IgD-negative memory B cell (primary cell): ENCODE results near the gene PCDHB1. TPM values are rescaled to one million over a fixed set of nuclear protein-coding genes. Genes with fewer than 3 reads are reported as not detected.

Experiments used
- H3K27ac Mint-ChIP-seq, 3 donors: one replicate each; pipeline ENCODE4 v1.8.0; 2020 to 2022; ENCODE audit warnings: mild to moderate bottlenecking in 3 of 3, mixed read lengths in 3 of 3, moderate library complexity in 1 of 3
- H3K27me3 Mint-ChIP-seq: one replicate; pipeline ENCODE4 v1.8.0; 2021; ENCODE audit warnings: mixed read lengths
- H3K36me3 Mint-ChIP-seq: one replicate; pipeline ENCODE4 v1.8.0; 2020; ENCODE audit warnings: mild to moderate bottlenecking, mixed read lengths
- H3K4me1 Mint-ChIP-seq, 3 donors: one replicate each; pipeline ENCODE4 v1.8.0; 2020 to 2022; ENCODE audit warnings: mixed read lengths in 3 of 3, mild to moderate bottlenecking in 1 of 3
- H3K4me3 Mint-ChIP-seq, 4 donors: one replicate each; pipeline ENCODE4 v1.8.0; 2020 to 2022; ENCODE audit warnings: mild to moderate bottlenecking in 4 of 4, mixed read lengths in 4 of 4, moderate library complexity in 3 of 4
- H3K9me3 Mint-ChIP-seq, 3 donors: one replicate each; pipeline ENCODE4 v1.8.0; 2020 to 2021; ENCODE audit warnings: mixed read lengths in 3 of 3, mild to moderate bottlenecking in 1 of 3
- polyA plus RNA-seq: library from polyadenylated mRNA; unstranded; fragments of 300-500 nt; fragmentation: Illumina TruSeq; gene quantifications from one replicate; pipeline ENCODE4 v1.2.3, GENCODE V29; 2021

The PCDHB1 gene
- polyA plus RNA-seq: not detected

- H3K27ac Mint-ChIP-seq: no peak within 1 kb of the TSS
- peaks cover 3 to 17% (median 10%) of the 10 kb centered on the region in 3 donors for H3K9me3 Mint-ChIP-seq
- H3K36me3 Mint-ChIP-seq: no peaks in the 10 kb centered on the region
- H3K4me1 Mint-ChIP-seq: peaks cover 0 to 2% (median 0%) of the 10 kb centered on the region in 3 donors
- H3K27me3 Mint-ChIP-seq: peaks cover 14% of the 10 kb centered on the region
- peak within 1 kb of the TSS in 3 of 4 donors; percentile 22 to 85 (median 79) for H3K4me3 Mint-ChIP-seq
Measured at GRCh38 chr5:141050622-141051520, at the start of gene PCDHB1. TSS of gene PCDHB1 (plus strand) at chr5:141051374. CDS start at chr5:141051471, 97 bp downstream.

DNA sequence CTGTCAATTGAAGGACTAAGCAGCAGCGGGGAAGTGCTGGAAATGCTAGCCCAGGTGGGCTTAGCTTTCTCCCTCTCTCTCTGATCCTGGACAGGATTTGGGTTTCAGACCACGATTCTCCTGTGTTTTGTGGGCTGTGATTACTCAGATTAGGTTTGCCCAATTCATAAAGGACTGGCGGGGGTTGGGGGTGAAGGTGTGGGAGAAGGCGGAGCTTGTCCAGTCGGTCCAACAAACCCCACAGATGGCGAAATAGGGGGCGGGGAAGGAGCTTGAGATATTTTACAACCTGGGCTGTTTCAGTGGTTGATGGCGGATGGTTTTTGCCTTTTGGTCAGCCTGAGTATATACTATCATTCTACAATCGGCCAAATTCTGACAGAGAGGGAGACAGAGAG is 49.7 kb upstream of the PCDHB1 start:
- no peak overlapping the region for H3K4me3 Mint-ChIP-seq
- H3K36me3 Mint-ChIP-seq: no peaks in the 10 kb centered on the region
- peaks cover 0 to 8% (median 4%) of the 10 kb centered on the region in 3 donors for H3K4me1 Mint-ChIP-seq
- H3K27ac Mint-ChIP-seq: no peak overlapping the region
- peaks cover 0 to 6% (median 4%) of the 10 kb centered on the region in 3 donors for H3K9me3 Mint-ChIP-seq
- peaks cover 19% of the 10 kb centered on the region for H3K27me3 Mint-ChIP-seq

DNA sequence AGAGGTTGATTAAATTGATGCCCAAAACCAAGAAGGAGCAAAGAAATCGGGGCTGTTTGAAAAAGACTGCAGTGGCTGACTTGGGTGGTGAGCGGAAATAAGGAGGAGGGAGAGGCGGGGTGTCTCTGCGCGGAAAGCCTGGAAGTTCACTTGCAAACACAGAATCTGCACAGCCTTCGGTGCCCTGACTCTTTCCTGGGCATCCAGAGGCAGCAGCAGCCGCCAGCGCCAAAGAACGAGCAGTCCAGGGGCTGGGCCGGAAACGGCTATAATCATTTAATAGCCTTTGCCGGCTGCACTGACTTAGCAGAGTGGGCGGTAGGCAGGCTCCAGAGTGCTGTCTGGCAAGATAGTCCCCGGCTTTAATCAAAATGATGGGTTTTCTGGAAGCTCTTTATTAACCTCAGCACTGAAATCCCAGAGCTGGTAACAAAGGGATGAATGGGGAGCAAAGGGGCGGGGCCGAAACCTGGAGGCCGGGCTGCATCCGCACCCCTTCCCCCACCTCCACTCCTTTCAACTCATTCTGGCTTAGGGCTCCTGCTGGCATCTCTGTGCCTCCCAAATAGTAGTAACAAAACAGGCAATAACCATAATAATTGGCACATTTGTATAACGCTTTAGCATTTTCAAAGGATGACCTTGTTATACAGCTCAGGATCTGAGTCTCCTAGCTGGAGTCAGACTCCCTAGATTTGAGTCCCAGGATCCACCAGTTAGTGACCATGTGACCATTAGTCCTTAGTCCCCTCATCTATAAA is 49.1 kb upstream of the PCDHB1 start:
- H3K36me3 Mint-ChIP-seq: no peaks in the 10 kb centered on the region
- no peak overlapping the region for H3K27ac Mint-ChIP-seq
- H3K9me3 Mint-ChIP-seq: peaks cover 0 to 8% (median 3%) of the 10 kb centered on the region in 3 donors
- H3K27me3 Mint-ChIP-seq: peaks cover 19% of the 10 kb centered on the region
- H3K4me3 Mint-ChIP-seq: peak overlapping the region in 1 of 4 donors; percentile 82
- H3K4me1 Mint-ChIP-seq: peaks cover 0 to 8% (median 4%) of the 10 kb centered on the region in 3 donors

- no peak overlapping the region for H3K27ac Mint-ChIP-seq
- H3K9me3 Mint-ChIP-seq: peaks cover 0 to 8% (median 2%) of the 10 kb centered on the region in 3 donors
- H3K36me3 Mint-ChIP-seq: no peaks in the 10 kb centered on the region
- peaks cover 0 to 8% (median 4%) of the 10 kb centered on the region in 3 donors for H3K4me1 Mint-ChIP-seq
- peaks cover 19% of the 10 kb centered on the region for H3K27me3 Mint-ChIP-seq
- H3K4me3 Mint-ChIP-seq: peak overlapping the region in 1 of 4 donors; percentile 82
Measured at GRCh38 chr5:141002605-141002965, 48.6 kb upstream of the PCDHB1 start.

DNA sequence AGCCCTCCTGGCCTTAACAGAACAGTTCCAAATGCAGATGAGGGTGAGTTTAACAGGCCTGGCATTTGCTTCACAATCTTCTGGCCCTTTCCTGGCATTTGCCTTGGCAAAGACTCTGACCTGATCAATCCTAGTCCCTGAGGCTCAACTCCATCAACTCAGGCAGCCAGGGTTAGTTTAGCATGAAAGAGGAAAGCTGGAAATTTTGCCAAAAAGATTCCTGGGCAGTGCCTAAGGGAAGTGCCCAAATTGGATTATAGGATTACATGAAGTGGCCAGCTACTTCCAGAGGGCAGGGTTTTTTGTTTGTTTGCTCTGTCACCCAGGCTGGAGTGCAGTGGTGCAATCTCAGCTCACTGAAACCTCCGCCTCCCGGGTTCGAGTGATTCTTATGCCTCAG is 48.1 kb upstream of the PCDHB1 start:
- Mint-ChIP-seq H3K36me3 (no peaks in the 10 kb centered on the region), H3K27me3 (peaks cover 19% of the 10 kb centered on the region), H3K27ac (no peak overlapping the region), H3K4me1 (peaks cover 0 to 8% (median 4%) of the 10 kb centered on the region in 3 donors), H3K9me3 (peaks cover 0 to 8% (median 2%) of the 10 kb centered on the region in 3 donors), H3K4me3 (no peak overlapping the region)

DNA sequence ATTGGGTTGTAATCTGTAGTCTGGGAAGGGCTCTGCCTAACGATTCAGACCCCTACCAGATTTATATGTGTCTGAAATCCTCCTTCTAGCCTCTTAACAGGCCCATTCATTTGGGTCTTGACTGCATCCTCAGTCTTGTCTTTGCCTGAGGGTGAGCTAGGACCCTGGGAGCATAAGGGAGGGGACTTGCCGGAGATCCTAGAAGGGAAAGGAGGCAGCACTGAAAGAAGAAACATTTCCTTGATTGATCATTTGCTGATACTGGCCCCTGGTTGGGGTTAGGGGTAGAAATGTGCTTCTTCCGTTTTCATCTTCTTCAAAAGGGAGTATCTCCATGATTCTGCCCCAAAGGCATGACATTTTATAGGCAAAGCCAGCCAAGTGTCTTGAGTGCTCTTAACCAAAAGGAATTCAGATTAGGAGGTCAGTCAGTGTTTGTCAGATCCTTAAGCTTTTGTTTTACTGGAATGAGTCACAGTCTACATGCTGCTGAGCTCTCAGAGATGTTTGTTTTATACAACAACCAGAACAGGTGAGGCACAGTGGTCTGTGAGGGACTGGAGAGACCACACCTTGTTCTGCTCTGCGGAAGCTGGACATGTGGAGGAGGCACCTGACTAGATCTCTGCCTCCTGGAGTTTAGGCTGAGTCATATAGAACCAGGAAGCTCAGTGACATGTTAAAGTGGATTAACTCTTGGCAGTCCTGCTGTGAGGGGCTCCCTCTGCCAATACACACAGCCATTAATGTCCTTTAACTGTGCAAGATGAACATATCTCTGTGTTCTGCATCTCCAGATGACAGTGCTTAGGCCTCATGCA is 47.2 kb upstream of the PCDHB1 start:
- Mint-ChIP-seq H3K4me1 (peaks cover 0 to 8% (median 4%) of the 10 kb centered on the region in 3 donors), H3K27ac (no peak overlapping the region), H3K9me3 (peaks cover 0 to 11% (median 2%) of the 10 kb centered on the region in 3 donors), H3K27me3 (peaks cover 19% of the 10 kb centered on the region), H3K36me3 (no peaks in the 10 kb centered on the region), H3K4me3 (no peak overlapping the region)

GRCh38 chr5:141007791-141008190 is 43.4 kb upstream of the PCDHB1 start:
- no peak overlapping the region for H3K27ac Mint-ChIP-seq
- no peaks in the 10 kb centered on the region for H3K4me1 Mint-ChIP-seq
- H3K4me3 Mint-ChIP-seq: no peak overlapping the region
- peaks cover 0 to 10% (median 0%) of the 10 kb centered on the region in 3 donors for H3K9me3 Mint-ChIP-seq
- no peaks in the 10 kb centered on the region for H3K36me3 Mint-ChIP-seq
- peaks cover 4% of the 10 kb centered on the region for H3K27me3 Mint-ChIP-seq

- no peaks in the 10 kb centered on the region for H3K4me1 Mint-ChIP-seq
- H3K27me3 Mint-ChIP-seq: no peaks in the 10 kb centered on the region
- no peak overlapping the region for H3K4me3 Mint-ChIP-seq
- H3K27ac Mint-ChIP-seq: peak overlapping the region in 1 of 3 donors; percentile 84
- H3K36me3 Mint-ChIP-seq: no peaks in the 10 kb centered on the region
- peaks cover 0 to 7% (median 0%) of the 10 kb centered on the region in 3 donors for H3K9me3 Mint-ChIP-seq
Measured at GRCh38 chr5:141010047-141010793, 41.0 kb upstream of the PCDHB1 start.

DNA sequence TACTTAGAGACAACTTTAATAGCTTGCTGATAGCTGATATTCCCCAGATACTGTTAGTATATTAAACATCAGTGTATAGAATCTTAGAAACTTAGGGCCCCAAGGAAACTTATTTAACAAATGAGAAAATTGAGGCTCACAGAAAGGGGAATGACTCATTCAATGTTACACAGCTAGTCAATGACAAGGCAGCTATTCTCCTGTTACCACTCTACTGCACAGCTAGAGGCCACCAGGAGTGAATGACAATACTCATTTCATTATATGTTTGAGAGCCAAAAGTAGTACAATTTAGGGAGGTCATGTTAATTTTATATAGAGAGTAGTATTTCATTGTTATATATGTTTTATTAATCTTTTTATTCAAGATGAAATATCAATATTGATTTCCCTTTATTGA is 33.2 kb upstream of the PCDHB1 start:
- H3K9me3 Mint-ChIP-seq: peaks cover 0 to 3% (median 0%) of the 10 kb centered on the region in 3 donors
- no peak overlapping the region for H3K4me3 Mint-ChIP-seq
- no peaks in the 10 kb centered on the region for H3K27me3 Mint-ChIP-seq
- H3K36me3 Mint-ChIP-seq: no peaks in the 10 kb centered on the region
- no peaks in the 10 kb centered on the region for H3K4me1 Mint-ChIP-seq
- no peak overlapping the region for H3K27ac Mint-ChIP-seq

DNA sequence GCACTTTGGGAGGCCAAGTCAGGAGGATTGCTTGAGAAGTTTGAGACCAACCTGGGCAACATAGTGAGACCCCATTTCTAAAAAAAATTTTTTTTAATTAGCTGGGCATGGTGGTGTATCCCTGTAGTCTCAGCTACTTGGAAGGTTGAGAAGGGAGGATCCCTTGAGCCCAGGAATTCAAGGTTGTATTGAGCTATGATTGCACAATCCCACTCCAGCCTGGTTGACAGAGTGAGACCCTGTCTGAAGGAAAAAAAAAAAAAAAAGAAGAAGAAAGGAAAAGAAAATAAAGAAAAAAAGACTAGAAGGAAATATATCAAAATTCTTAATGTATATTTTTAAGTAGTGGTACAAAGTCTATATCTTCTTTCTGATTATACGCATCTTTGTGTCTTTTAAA is 28.8 kb upstream of the PCDHB1 start:
- Mint-ChIP-seq H3K4me3 (no peak overlapping the region), H3K27ac (no peak overlapping the region), H3K4me1 (no peaks in the 10 kb centered on the region), H3K9me3 (peaks cover 0 to 5% (median 3%) of the 10 kb centered on the region in 3 donors), H3K36me3 (no peaks in the 10 kb centered on the region), H3K27me3 (no peaks in the 10 kb centered on the region)

GRCh38 chr5:141031006-141031405 is 20.2 kb upstream of the PCDHB1 start:
- Mint-ChIP-seq H3K27me3 (no peaks in the 10 kb centered on the region), H3K9me3 (peaks cover 0 to 4% (median 0%) of the 10 kb centered on the region in 3 donors), H3K27ac (no peak overlapping the region), H3K4me1 (no peaks in the 10 kb centered on the region), H3K4me3 (no peak overlapping the region), H3K36me3 (no peaks in the 10 kb centered on the region)

GRCh38 chr5:141032626-141033025 is 18.5 kb upstream of the PCDHB1 start:
- H3K9me3 Mint-ChIP-seq: peaks cover 0 to 4% (median 0%) of the 10 kb centered on the region in 3 donors
- no peak overlapping the region for H3K27ac Mint-ChIP-seq
- no peaks in the 10 kb centered on the region for H3K36me3 Mint-ChIP-seq
- H3K4me3 Mint-ChIP-seq: no peak overlapping the region
- no peaks in the 10 kb centered on the region for H3K27me3 Mint-ChIP-seq
- no peaks in the 10 kb centered on the region for H3K4me1 Mint-ChIP-seq

DNA sequence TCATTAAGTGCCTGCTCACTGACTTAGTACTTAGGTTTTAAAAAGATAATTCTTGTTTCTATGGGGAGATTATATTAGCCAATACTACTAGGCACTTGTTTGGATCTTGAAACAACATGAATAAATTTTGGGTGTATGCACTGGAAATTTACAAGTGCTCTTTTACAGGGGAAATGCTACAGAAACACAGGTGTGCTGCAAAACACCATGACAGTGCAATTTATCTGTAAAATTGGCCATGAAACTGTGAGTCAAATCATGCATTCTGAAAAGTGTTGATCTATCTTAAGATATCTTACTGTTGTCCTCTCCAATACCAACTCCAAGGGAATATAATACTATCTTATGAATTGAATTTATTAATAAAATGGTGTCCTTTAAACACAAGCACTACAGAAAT is 12.1 kb upstream of the PCDHB1 start:
- H3K36me3 Mint-ChIP-seq: no peaks in the 10 kb centered on the region
- H3K4me1 Mint-ChIP-seq: no peaks in the 10 kb centered on the region
- H3K4me3 Mint-ChIP-seq: no peak overlapping the region
- no peak overlapping the region for H3K27ac Mint-ChIP-seq
- H3K27me3 Mint-ChIP-seq: no peaks in the 10 kb centered on the region
- peaks cover 0 to 3% (median 0%) of the 10 kb centered on the region in 3 donors for H3K9me3 Mint-ChIP-seq

DNA sequence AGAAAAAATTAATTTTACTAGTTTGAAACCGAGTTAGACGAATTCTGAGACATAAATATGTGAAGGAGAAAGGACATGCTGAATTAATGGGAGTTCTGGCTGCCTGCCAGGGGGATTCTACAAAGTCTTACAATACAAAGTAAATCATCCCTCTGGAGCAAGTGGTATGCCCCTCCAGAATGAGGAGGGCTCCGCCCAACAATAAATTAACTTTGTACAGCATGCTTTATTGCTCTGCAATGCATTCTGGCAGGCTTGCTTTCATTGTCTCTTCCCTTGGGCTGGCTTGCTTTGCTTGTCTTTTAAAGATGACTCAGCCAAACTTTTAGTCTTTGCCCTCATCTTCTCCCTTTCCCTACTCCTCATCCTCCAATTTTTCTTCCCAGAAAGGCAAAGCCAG is 11.7 kb upstream of the PCDHB1 start:
- Mint-ChIP-seq H3K27ac (no peak overlapping the region), H3K9me3 (peaks cover 0 to 7% (median 3%) of the 10 kb centered on the region in 3 donors), H3K27me3 (no peaks in the 10 kb centered on the region)

More for the DNA sequence above, 11.7 kb upstream of the PCDHB1 start:
- Mint-ChIP-seq H3K36me3 (no peaks in the 10 kb centered on the region), H3K4me3 (no peak overlapping the region), H3K4me1 (no peaks in the 10 kb centered on the region)
